ENCODE measurements around the gene ASCL2.

The ASCL2 gene

GRCh38 chr11:2223153-2223794, 47.1 kb downstream of the ASCL2 start:
- no peak for DNase-seq

GRCh38 chr11:2222451-2222850, 47.9 kb downstream of the ASCL2 start:
- DNase-seq = no peak

- DNase-seq = no peak
These were observed 48.8 kb downstream of the ASCL2 start for GRCh38 chr11:2221591-2221990.

- DNase-seq = no peak
These were observed 49.4 kb downstream of the ASCL2 start for GRCh38 chr11:2221024-2221423.

GRCh38 chr11:2220173-2220771, 50.1 kb downstream of the ASCL2 start:
- no peak for DNase-seq

GRCh38 chr11:2219318-2220017, 50.9 kb downstream of the ASCL2 start:
- no peak for DNase-seq

All from DMS79 (cell line).